HG03521 (cell line): Measurements from ENCODE around the gene ALG10B.

Experiments used
- ATAC-seq: cut with Tn5 transposase; IDR thresholded peaks from one replicate; pipeline ENCODE4 v1.9.1; 2021; ENCODE audit warnings: mild to moderate bottlenecking, moderate library complexity; ENCODE audit not compliant: unreplicated experiment

The ALG10B gene

GRCh38 chr12:38374751-38375150 is 58.2 kb downstream of the ALG10B start:
- no peak for ATAC-seq
